Measurements from ENCODE around the gene CZIB. TPM values are rescaled to one million over a fixed set of nuclear protein-coding genes. Genes with fewer than 3 reads are reported as not detected.
A peak's percentile ranks its signal among the peaks of the same experiment; 100 is the strongest.
"Not testable (repeated sequence)": the region's sequence is repeated elsewhere in the genome, so short reads cannot be mapped to it uniquely, and the experiment has no call there.

The CZIB gene
- total RNA-seq, 1 donor from 2014 or later = 30.6 TPM

GRCh38 chr1:53238197-53239155 is 18.0 kb upstream of the CZIB start, which contains the start of gene MAGOH:
Gene MAGOH (minus strand): TSS chr1:53238518. CDS start chr1:53238448, 70 bp downstream.
- peak; percentile 82 to 95 for DNase-seq (ENCODE audit: low read depth in 2 of 2)

GRCh38 chr1:53237638-53238037 is 17.2 kb upstream of the CZIB start:
- no peak for DNase-seq (ENCODE audit: low read depth in 2 of 2)

GRCh38 chr1:53220962-53221286 is 490 bp upstream of the CZIB start:
- no peak for DNase-seq (ENCODE audit: low read depth in 2 of 2)

- DNase-seq (ENCODE audit: low read depth in 2 of 2) = no peak
Measured at GRCh38 chr1:53219711-53220110, 723 bp downstream of the CZIB start.

- DNase-seq (ENCODE audit: low read depth in 2 of 2) = no peak
Measured at GRCh38 chr1:53218201-53218600, 2.2 kb downstream of the CZIB start.

- no peak for DNase-seq (ENCODE audit: low read depth in 2 of 2)
Measured at GRCh38 chr1:53214376-53214940, 6.0 kb downstream of the CZIB start.

- no peak for DNase-seq (ENCODE audit: low read depth in 2 of 2)
Measured at GRCh38 chr1:53210954-53211353, 9.5 kb downstream of the CZIB start.

GRCh38 chr1:53210352-53210751 is 10.1 kb downstream of the CZIB start:
- DNase-seq (ENCODE audit: low read depth in 2 of 2) = no peak

- no peak for DNase-seq (ENCODE audit: low read depth in 2 of 2)
Measured at GRCh38 chr1:53207726-53208125, 12.7 kb downstream of the CZIB start.

- no peak for DNase-seq (ENCODE audit: low read depth in 2 of 2)
Measured at GRCh38 chr1:53206735-53207379, 13.6 kb downstream of the CZIB start.

- not testable (repeated sequence) for DNase-seq (ENCODE audit: low read depth in 2 of 2)
Measured at GRCh38 chr1:53206083-53206685, 14.2 kb downstream of the CZIB start.

- DNase-seq (ENCODE audit: low read depth in 2 of 2) = not testable (repeated sequence)
Measured at GRCh38 chr1:53205496-53205895, 14.9 kb downstream of the CZIB start.

- DNase-seq (ENCODE audit: low read depth in 2 of 2) = no peak
Measured at GRCh38 chr1:53203466-53203865, 17.0 kb downstream of the CZIB start.

GRCh38 chr1:53198241-53198651 is 22.2 kb downstream of the CZIB start:
- DNase-seq (ENCODE audit: low read depth in 2 of 2) = no peak

GRCh38 chr1:53197291-53198200 is 22.9 kb downstream of the CZIB start:
- peak in 1 of 2 donors; percentile 7 for DNase-seq (ENCODE audit: low read depth in 2 of 2)

- peak; percentile 37 to 83 for DNase-seq (ENCODE audit: low read depth in 2 of 2)
Measured at GRCh38 chr1:53196485-53197290, 23.7 kb downstream of the CZIB start, which contains the start of gene CPT2. Gene CPT2 (plus strand): TSS chr1:53196824. CDS start chr1:53196944, 120 bp downstream.

GRCh38 chr1:53196017-53196484 is 24.4 kb downstream of the CZIB start:
- DNase-seq (ENCODE audit: low read depth in 2 of 2) = no peak

GRCh38 chr1:53195246-53196016 is 25.0 kb downstream of the CZIB start:
- DNase-seq (ENCODE audit: low read depth in 2 of 2) = peak in 1 of 2 donors; percentile 12

- no peak for DNase-seq (ENCODE audit: low read depth in 2 of 2)
Measured at GRCh38 chr1:53190210-53190611, 30.2 kb downstream of the CZIB start.
